HepG2 (cell line): ENCODE data around the gene SH3BP5. TPM values are rescaled to one million over a fixed set of nuclear protein-coding genes. Genes with fewer than 3 reads are reported as not detected.

Experiments
- ATAC-seq: fragments of 200-7000 bp; cut with Tn5 transposase; 3 replicates; pipeline ENCODE4 v1.9.1; 2020; ENCODE audit warnings: mild to moderate bottlenecking, moderate library complexity
- BruUV-seq: library from RNA; stranded (reverse); fragments of 400-500 nt; replicated peaks from 2 replicates; lab custom pipeline; 2021; lab: Mats Ljungman, UMichigan
- CTCF ChIA-PET: fragments of 300-600 bp; formaldehyde crosslinking; extraction: SDS; loops from one replicate; lab custom pipeline; 2021; ENCODE audit warnings: low total read pairs, inconsistent platforms, low intra/inter-chr PET ratio; lab: Yijun Ruan, JAX
- POLR2A ChIA-PET: fragments of 350-600 bp; sonication (Branson Sonifier 250); formaldehyde crosslinking; loops from one replicate; lab custom pipeline; 2020; ENCODE audit warnings: antibody characterized with exemption, inconsistent platforms; lab: Yijun Ruan, JAX
- DNase-seq: peaks from one replicate; pipeline ENCODE4 v3.0.0-alpha.2; 2015; ENCODE audit warnings: low spot score
- FAIRE-seq: peaks from 3 replicates; lab custom pipeline; 2011; peaks lifted over from hg19 to GRCh38; lab: Jason Lieb, UNC
- H2AFZ ChIP-seq: one replicate; pipeline ENCODE4 v1.6.1; 2011; ENCODE audit warnings: low read length, inconsistent platforms
- H3K27ac ChIP-seq: fragments of 300-600 bp; 3 replicates; pipeline ENCODE4 v1.8.0; 2011; ENCODE audit warnings: mixed run types, mild to moderate bottlenecking, mixed read lengths, low read length, inconsistent platforms; ENCODE audit not compliant: insufficient read depth; ENCODE audit errors: extremely low read length
- H3K27me3 ChIP-seq, 2 experiments: fragments of 200-600 bp in 1 of 2; 2 replicates in 1 of 2; 3 replicates in 1 of 2; pipeline versions ENCODE4 v1.6.0 to v1.8.0; 2011; ENCODE audit warnings: low read length in 2 of 2, mild to moderate bottlenecking in 2 of 2, moderate library complexity in 2 of 2, inconsistent platforms in 1 of 2; ENCODE audit not compliant: insufficient read depth in 2 of 2, control insufficient read depth in 1 of 2
- H3K36me3 ChIP-seq, 2 experiments: fragments of 200-600 bp in 1 of 2; replicated peaks in 1 of 2; 2 replicates in 1 of 2; 3 replicates in 1 of 2; pipeline versions ENCODE4 v1.5.1 to v1.8.0; 2011; ENCODE audit warnings: low read length in 2 of 2, inconsistent platforms in 1 of 2; ENCODE audit not compliant: insufficient read depth in 2 of 2, control insufficient read depth in 1 of 2
- H3K4me1 ChIP-seq: 2 replicates; pipeline ENCODE4 v1.5.1; 2012; ENCODE audit warnings: low read length, inconsistent platforms; ENCODE audit not compliant: insufficient read depth
- H3K4me2 ChIP-seq: 2 replicates; pipeline ENCODE4 v1.6.0; 2011; ENCODE audit warnings: low read depth, low read length, inconsistent platforms
- H3K4me3 ChIP-seq, 3 experiments: fragments of 200-600 bp in 1 of 3; sonication (generic), shearing (Covaris generic) in 1 of 3; replicated peaks in 1 of 3; 2 replicates each; pipeline ENCODE4 v1.5.1; 2011 to 2016; ENCODE audit warnings: low read length in 3 of 3, inconsistent platforms in 2 of 3, low read depth in 2 of 3, mild to moderate bottlenecking in 2 of 3, control low read depth in 1 of 3, mixed read lengths in 1 of 3; ENCODE audit not compliant: insufficient read depth in 1 of 3
- H3K79me2 ChIP-seq: one replicate; pipeline ENCODE4 v1.6.1; 2011; ENCODE audit warnings: low read length, inconsistent platforms; ENCODE audit not compliant: insufficient read depth
- H3K9ac ChIP-seq: 2 replicates; pipeline ENCODE4 v1.6.0; 2011; ENCODE audit warnings: mild to moderate bottlenecking, low read depth, low read length, inconsistent platforms; ENCODE audit not compliant: insufficient read depth
- H3K9me3 ChIP-seq: 2 replicates; pipeline ENCODE4 v1.5.1; 2012; ENCODE audit warnings: mild to moderate bottlenecking, low read length
- H4K20me1 ChIP-seq: 2 replicates; pipeline ENCODE4 v1.6.0; 2011; ENCODE audit warnings: inconsistent platforms, mild to moderate bottlenecking, low read length, moderate library complexity; ENCODE audit not compliant: insufficient read depth
- GFI1 ChIP-seq: sonication (generic); formaldehyde crosslinking; IDR thresholded peaks from 2 replicates; pipeline ENCODE4 v1.5.0; 2020; ENCODE audit warnings: missing genetic modification reagents, mild to moderate bottlenecking, borderline replicate concordance
- HES4 ChIP-seq: sonication (generic); formaldehyde crosslinking; IDR thresholded peaks from 2 replicates; pipeline ENCODE4 v1.9.0; 2021; ENCODE audit warnings: mild to moderate bottlenecking, missing genetic modification reagents, borderline replicate concordance
- IRX3 ChIP-seq: sonication (generic); formaldehyde crosslinking; IDR thresholded peaks from 2 replicates; pipeline ENCODE4 v1.8.1; 2023; ENCODE audit warnings: mild to moderate bottlenecking, low read depth, missing genetic modification reagents, borderline replicate concordance
- MAFG ChIP-seq: sonication (generic); formaldehyde crosslinking; IDR thresholded peaks from 2 replicates; pipeline ENCODE4 v1.5.1; 2020; ENCODE audit warnings: mild to moderate bottlenecking, missing genetic modification reagents
- PPARG ChIP-seq: conservative IDR thresholded peaks from 2 replicates; pipeline ENCODE4 v1.6.1; 2016; ENCODE audit warnings: missing biosample characterization, missing genetic modification reagents
- SRF ChIP-seq: IDR thresholded peaks from 2 replicates; pipeline ENCODE4 v1.6.1; 2011; ENCODE audit warnings: mild to moderate bottlenecking, low read depth, low read length, moderate library complexity
- ZMAT3 ChIP-seq: sonication (generic); formaldehyde crosslinking; conservative IDR thresholded peaks from 2 replicates; pipeline ENCODE4 v1.7.0; 2021; ENCODE audit warnings: missing genetic modification reagents
- ZNF207 ChIP-seq: fragments of 450-650 bp; IDR thresholded peaks from 2 replicates; pipeline ENCODE4 v1.6.1; 2016; ENCODE audit warnings: antibody characterized with exemption, borderline replicate concordance
- ZNF296 ChIP-seq: sonication (generic); formaldehyde crosslinking; conservative IDR thresholded peaks from 2 replicates; pipeline ENCODE4 v1.5.0; 2020; ENCODE audit warnings: mild to moderate bottlenecking, missing genetic modification reagents
- WGBS: methylation state at CpG from one replicate; pipeline ENCODE4 v1.1.6; 2017; ENCODE audit warnings: low lambda C conversion rate; 5-methylcytosine and 5-hydroxymethylcytosine counted together
- in situ Hi-C: cut with HindIII; loops from 2 replicates; pipeline ENCODE4 v1.10.0; 2017; ENCODE audit warnings: low pct_unique_long_range_greater_than_20kb; ENCODE audit not compliant: extremely low pct_ligation_motif_present
- intact Hi-C: fragments of 100-400 bp; cut with micrococcal nuclease; formaldehyde crosslinking; loops from one replicate; pipeline ENCODE4 v1.10.0; 2022; ENCODE audit not compliant: unreplicated experiment
- polyA plus RNA-seq, 8 experiments: library from polyadenylated mRNA; depleted of rRNA in 3 of 8; stranded (reverse) in 7 of 8; unstranded in 1 of 8; fragments of >200 nt; fragmentation: Illumina TruSeq in 4 of 8; extraction: Trizol in 4 of 8; gene quantifications; 2 replicates each; pipeline versions ENCODE4 v1.2.1 to v1.2.3, GENCODE V29; 2011 to 2016; ENCODE audit warnings: low read depth in 4 of 8, missing spikeins in 1 of 8, mixed read lengths in 1 of 8; ENCODE audit not compliant: insufficient read depth in 1 of 8
- total RNA-seq, 5 experiments: library from RNA; depleted of rRNA; stranded (reverse); fragments of >200 nt; fragmentation: Illumina TruSeq; extraction: Trizol; gene quantifications; 2 replicates each; pipeline ENCODE4 v1.2.3, GENCODE V29; 2016; ENCODE audit warnings: low read depth in 1 of 5
- TF ChIP-seq, protein P1 (sequence below): sonication (generic); formaldehyde crosslinking; IDR thresholded peaks from 2 replicates; pipeline ENCODE4 v1.9.0; 2021; ENCODE audit warnings: missing genetic modification reagents, mild to moderate bottlenecking, borderline replicate concordance
- TF ChIP-seq, protein P2 (sequence below): IDR thresholded peaks from 2 replicates; pipeline ENCODE4 v1.6.1; 2016; ENCODE audit warnings: missing biosample characterization, missing genetic modification reagents, low read depth
- TF ChIP-seq, protein P3 (sequence below): fragments of 450-650 bp; IDR thresholded peaks from 2 replicates; pipeline ENCODE4 v1.6.1; 2017; ENCODE audit warnings: mild to moderate bottlenecking

SH3BP5 gene
- total and polyA plus RNA-seq, 2 of the 13 experiments (the other 11 are each of a cell fraction or from before 2014, with no cell fraction given): 0.09 to 0.16 TPM

DNA sequence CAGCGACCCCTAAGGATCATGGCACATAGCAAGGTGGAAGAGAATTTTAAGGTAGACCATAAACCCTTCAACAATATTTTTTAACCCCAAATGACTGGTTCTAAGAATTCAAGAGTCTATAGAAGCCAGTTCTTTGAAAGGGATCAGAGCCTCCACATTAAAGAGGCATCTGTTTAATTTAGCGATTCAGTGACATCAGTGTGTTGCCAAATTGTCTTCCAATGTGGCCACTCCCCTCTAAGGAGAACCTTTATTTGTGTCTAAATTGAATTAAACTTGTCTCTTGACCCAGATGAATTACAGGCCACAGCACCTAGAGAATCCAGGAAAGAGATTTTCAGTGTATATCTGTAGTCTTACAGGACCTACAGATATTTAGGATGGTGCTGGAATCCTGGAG, 6.6 kb upstream of the SH3BP5 start:
- no peak overlapping the region for H3K9ac ChIP-seq
- H2AFZ ChIP-seq: no peak overlapping the region
- CTCF ChIA-PET: no interaction called here
- ATAC-seq: no peak
- no TSS peak for BruUV-seq
- no peaks in the 10 kb centered on the region for H3K4me1 ChIP-seq
- no peaks in the 10 kb centered on the region for H3K79me2 ChIP-seq
- H3K4me3 ChIP-seq: no peak overlapping the region
- no peak overlapping the region for H3K4me2 ChIP-seq
- FAIRE-seq: no peak
- POLR2A ChIA-PET: no interaction called here
- TF ChIP-seq IRX3 (CRISPR knock-in tag) (no peak), ZNF207 (no peak)
- TF ChIP-seq, protein P1, sequence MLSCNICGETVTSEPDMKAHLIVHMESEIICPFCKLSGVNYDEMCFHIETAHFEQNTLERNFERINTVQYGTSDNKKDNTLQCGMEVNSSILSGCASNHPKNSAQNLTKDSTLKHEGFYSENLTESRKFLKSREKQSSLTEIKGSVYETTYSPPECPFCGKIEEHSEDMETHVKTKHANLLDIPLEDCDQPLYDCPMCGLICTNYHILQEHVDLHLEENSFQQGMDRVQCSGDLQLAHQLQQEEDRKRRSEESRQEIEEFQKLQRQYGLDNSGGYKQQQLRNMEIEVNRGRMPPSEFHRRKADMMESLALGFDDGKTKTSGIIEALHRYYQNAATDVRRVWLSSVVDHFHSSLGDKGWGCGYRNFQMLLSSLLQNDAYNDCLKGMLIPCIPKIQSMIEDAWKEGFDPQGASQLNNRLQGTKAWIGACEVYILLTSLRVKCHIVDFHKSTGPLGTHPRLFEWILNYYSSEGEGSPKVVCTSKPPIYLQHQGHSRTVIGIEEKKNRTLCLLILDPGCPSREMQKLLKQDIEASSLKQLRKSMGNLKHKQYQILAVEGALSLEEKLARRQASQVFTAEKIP (CRISPR knock-in tag): no peak
- TF ChIP-seq, protein P2, sequence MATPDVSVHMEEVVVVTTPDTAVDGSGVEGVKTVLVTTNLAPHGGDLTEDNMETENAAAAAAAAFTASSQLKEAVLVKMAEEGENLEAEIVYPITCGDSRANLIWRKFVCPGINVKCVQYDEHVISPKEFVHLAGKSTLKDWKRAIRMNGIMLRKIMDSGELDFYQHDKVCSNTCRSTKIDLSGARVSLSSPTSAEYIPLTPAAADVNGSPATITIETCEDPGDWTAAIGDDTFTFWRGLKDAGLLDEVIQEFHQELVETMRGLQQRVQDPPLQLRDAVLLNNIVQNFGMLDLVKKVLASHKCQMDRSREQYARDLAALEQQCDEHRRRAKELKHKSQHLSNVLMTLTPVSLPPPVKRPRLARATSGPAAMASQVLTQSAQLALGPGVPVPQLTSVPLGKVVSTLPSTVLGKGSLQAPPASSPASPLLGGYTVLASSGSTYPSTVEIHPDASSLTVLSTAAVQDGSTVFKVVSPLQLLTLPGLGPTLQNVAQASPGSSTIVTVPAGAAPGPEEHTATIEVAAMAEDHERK: no peak
- TF ChIP-seq, all 625 proteins: peak for 0
- Histone ChIP-seq H3K9me3 (no peaks in the 10 kb centered on the region), H3K27me3 (no peaks in the 10 kb centered on the region), H3K27ac (no peak overlapping the region), H4K20me1 (no peaks in the 10 kb centered on the region), H3K36me3 (no peaks in the 10 kb centered on the region)
- in situ Hi-C loops (no loop called here), intact Hi-C loops (no loop called here)
- DNase-seq: no peak
- 31% methylated on average over 2 of the region's 2 CpGs for WGBS

DNA sequence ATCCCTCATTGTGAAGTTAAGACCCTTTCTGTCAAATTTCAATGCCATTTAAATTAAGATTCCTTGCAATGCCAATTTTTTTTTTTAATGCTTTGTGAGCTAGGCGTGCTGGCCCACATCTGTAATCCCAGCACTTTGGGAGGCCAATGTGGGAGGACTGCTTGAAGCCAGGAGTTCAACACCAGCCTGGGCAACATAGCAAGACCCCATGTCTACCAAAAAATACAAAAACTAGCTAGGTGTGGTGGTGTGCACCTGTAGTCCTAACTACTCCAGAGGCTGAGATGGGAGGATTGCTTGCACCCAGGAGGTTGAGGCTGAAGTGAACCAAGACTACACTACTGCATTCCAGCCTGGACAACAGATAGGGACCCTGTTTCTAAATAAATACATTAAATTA, 5.6 kb upstream of the SH3BP5 start:
- no peaks in the 10 kb centered on the region for H3K4me1 ChIP-seq
- TF ChIP-seq, protein P3, sequence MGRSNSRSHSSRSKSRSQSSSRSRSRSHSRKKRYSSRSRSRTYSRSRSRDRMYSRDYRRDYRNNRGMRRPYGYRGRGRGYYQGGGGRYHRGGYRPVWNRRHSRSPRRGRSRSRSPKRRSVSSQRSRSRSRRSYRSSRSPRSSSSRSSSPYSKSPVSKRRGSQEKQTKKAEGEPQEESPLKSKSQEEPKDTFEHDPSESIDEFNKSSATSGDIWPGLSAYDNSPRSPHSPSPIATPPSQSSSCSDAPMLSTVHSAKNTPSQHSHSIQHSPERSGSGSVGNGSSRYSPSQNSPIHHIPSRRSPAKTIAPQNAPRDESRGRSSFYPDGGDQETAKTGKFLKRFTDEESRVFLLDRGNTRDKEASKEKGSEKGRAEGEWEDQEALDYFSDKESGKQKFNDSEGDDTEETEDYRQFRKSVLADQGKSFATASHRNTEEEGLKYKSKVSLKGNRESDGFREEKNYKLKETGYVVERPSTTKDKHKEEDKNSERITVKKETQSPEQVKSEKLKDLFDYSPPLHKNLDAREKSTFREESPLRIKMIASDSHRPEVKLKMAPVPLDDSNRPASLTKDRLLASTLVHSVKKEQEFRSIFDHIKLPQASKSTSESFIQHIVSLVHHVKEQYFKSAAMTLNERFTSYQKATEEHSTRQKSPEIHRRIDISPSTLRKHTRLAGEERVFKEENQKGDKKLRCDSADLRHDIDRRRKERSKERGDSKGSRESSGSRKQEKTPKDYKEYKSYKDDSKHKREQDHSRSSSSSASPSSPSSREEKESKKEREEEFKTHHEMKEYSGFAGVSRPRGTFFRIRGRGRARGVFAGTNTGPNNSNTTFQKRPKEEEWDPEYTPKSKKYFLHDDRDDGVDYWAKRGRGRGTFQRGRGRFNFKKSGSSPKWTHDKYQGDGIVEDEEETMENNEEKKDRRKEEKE: no peak
- TF ChIP-seq SRF (no peak), HES4 (CRISPR knock-in tag) (no peak), GFI1 (CRISPR knock-in tag) (no peak), ZMAT3 (CRISPR knock-in tag) (no peak), PPARG (CRISPR knock-in tag) (no peak), MAFG (CRISPR knock-in tag) (no peak), ZNF296 (CRISPR knock-in tag) (no peak)
- FAIRE-seq (no peak), DNase-seq (no peak), ATAC-seq (no peak)
- H3K4me3 ChIP-seq: no peak overlapping the region
- intact Hi-C loops: no loop called here
- H2AFZ ChIP-seq: no peak overlapping the region
- no peaks in the 10 kb centered on the region for H3K36me3 ChIP-seq
- ChIA-PET POLR2A (no interaction called here), CTCF (no interaction called here)
- WGBS: 40% methylated on average over 1 of the region's 1 CpG
- no peak overlapping the region for H3K27ac ChIP-seq
- BruUV-seq: no TSS peak
- in situ Hi-C loops: no loop called here
- H3K79me2 ChIP-seq: no peaks in the 10 kb centered on the region
- H3K27me3 ChIP-seq: peaks cover 3 to 7% of the 10 kb centered on the region in 2 experiments; a peak in 4 of 5 replicates
- H3K9ac ChIP-seq: no peak overlapping the region
- H4K20me1 ChIP-seq: no peaks in the 10 kb centered on the region
- no peak overlapping the region for H3K4me2 ChIP-seq
- no peaks in the 10 kb centered on the region for H3K9me3 ChIP-seq
